Measurements from ENCODE around the gene PNLIP. TPM values are rescaled to one million over a fixed set of nuclear protein-coding genes. Genes with fewer than 3 reads are reported as not detected.

PNLIP gene
- not detected in 5 replicates for total RNA-seq (2022; extraction: Qiagen RNA extraction; ENCODE audit: low read depth)

GRCh38 chr10:116545756-116546155 lies at the start of gene PNLIP:
PNLIP (plus strand) TSS chr10:116545931; CDS start chr10:116546093, 162 bp downstream.

GRCh38 chr10:116590590-116591444 lies 45.1 kb downstream of the PNLIP start, which contains the start of gene PNLIPRP1:
PNLIPRP1 (plus strand) TSS chr10:116590959; CDS start chr10:116591130, 171 bp downstream.

Other genes starting within 250 kb of the PNLIP start
- not detected in 5 replicates for gene CCDC172, start 221.5 kb upstream of the PNLIP start, total RNA-seq (2022; extraction: Qiagen RNA extraction; ENCODE audit: low read depth)
- gene PNLIPRP3, start 118.1 kb upstream of the PNLIP start, total RNA-seq (2022; extraction: Qiagen RNA extraction; ENCODE audit: low read depth) = not detected in 5 replicates
- gene PNLIPRP1, start 45.0 kb downstream of the PNLIP start, total RNA-seq (2022; extraction: Qiagen RNA extraction; ENCODE audit: low read depth) = not detected in 5 replicates
- 0.09 TPM in 1 of 5 replicates, not detected in the others for gene PNLIPRP2, start 75.0 kb downstream of the PNLIP start, total RNA-seq (2022; extraction: Qiagen RNA extraction; ENCODE audit: low read depth)
- gene HSPA12A, start 196.6 kb downstream of the PNLIP start, total RNA-seq (2022; extraction: Qiagen RNA extraction; ENCODE audit: low read depth) = 9.3 to 12.5 TPM (median 11.2 TPM) in 5 replicates